Body of pancreas (tissue), 4 donors: ENCODE measurements around the gene TMEM170B. TPM values are rescaled to one million over a fixed set of nuclear protein-coding genes. Genes with fewer than 3 reads are reported as not detected.

Experiments used
- ATAC-seq: fragments of 150-250 bp; one replicate; pipeline ENCODE4 v1.9.1; 2016
- DNase-seq, 4 donors: peaks; one replicate each; pipeline ENCODE4 v3.0.0-alpha.2; 2019
- H3K27ac ChIP-seq, 4 donors: fragments of 200-600 bp; sonication (generic); 1 replicate in 3 of 4; 2 replicates in 1 of 4; pipeline versions ENCODE4 v1.5.1 to v1.6.1; 2016 to 2019; ENCODE audit warnings: mild to moderate bottlenecking in 1 of 4, mixed read lengths in 1 of 4, moderate library complexity in 1 of 4
- H3K27me3 ChIP-seq, 2 donors: fragments of 200-600 bp; sonication (generic); one replicate each; pipeline ENCODE4 v1.6.0; 2016; ENCODE audit warnings: mild to moderate bottlenecking in 1 of 2
- H3K36me3 ChIP-seq, 2 donors: fragments of 200-600 bp; sonication (generic); replicated peaks in 1 of 2; 2 replicates each; pipeline ENCODE4 v1.5.1; 2016; ENCODE audit warnings: low read depth in 2 of 2; ENCODE audit not compliant: insufficient read depth in 1 of 2
- H3K4me1 ChIP-seq: fragments of 200-600 bp; sonication (generic); one replicate; pipeline ENCODE4 v1.6.0; 2016
- H3K4me3 ChIP-seq, 2 donors: fragments of 200-600 bp; sonication (generic); 1 replicate in 1 of 2; 2 replicates in 1 of 2; pipeline ENCODE4 v1.5.1; 2016 to 2019
- H3K9me3 ChIP-seq, 3 donors: fragments of 200-600 bp; sonication (generic); 1 replicate in 2 of 3; 2 replicates in 1 of 3; pipeline ENCODE4 v1.5.1; 2016
- CTCF ChIP-seq, 7 experiments: fragments of 450-650 bp in 4 of 7; fragments of 200-600 bp in 3 of 7; sonication (generic) in 3 of 7; IDR thresholded peaks; one replicate each; pipeline ENCODE4 v1.5.1; 2016 to 2019; ENCODE audit warnings: antibody characterized with exemption in 7 of 7
- POLR2A ChIP-seq, 3 donors: fragments of 450-650 bp; IDR thresholded peaks; one replicate each; pipeline ENCODE4 v1.6.1; 2016; ENCODE audit warnings: antibody characterized with exemption in 3 of 3, mild to moderate bottlenecking in 2 of 3
- whole genome bisulfite sequencing, 2 donors: methylation state at CpG; one replicate each; pipeline ENCODE4 v1.1.5; 2017; 5-methylcytosine and 5-hydroxymethylcytosine counted together
- intact Hi-C: fragments of 100-400 bp; cut with DNase I; formaldehyde crosslinking; loops from one replicate; pipeline ENCODE4 v1.15.1; 2023
- total RNA-seq, 2 donors: library from RNA; depleted of rRNA; stranded (reverse); fragments of >200 nt; gene quantifications; one replicate each; pipeline ENCODE4 v1.1.0, GENCODE V29; 2016

The TMEM170B gene
- total RNA-seq, 2 donors from 2014 or later, result 3.0 to 3.6 TPM

GRCh38 chr6:11589261-11589660, 51.7 kb downstream of the TMEM170B start:
- no peak for DNase-seq
- no peaks in the 10 kb centered on the region for H3K4me1 ChIP-seq
- WGBS, 2 donors, result 56 to 60% methylated on average over 3 of the region's 3 CpGs
- no peak overlapping the region for H3K4me3 ChIP-seq
- no peaks in the 10 kb centered on the region for H3K9me3 ChIP-seq
- ATAC-seq, result no peak
- no peaks in the 10 kb centered on the region for H3K27me3 ChIP-seq
- intact Hi-C loops, result no loop called here
- H3K36me3 ChIP-seq, result no peaks in the 10 kb centered on the region
- TF ChIP-seq POLR2A (IDR thresholded peaks at IDR 0.05) (no peak), CTCF (IDR thresholded peaks at IDR 0.05) (no peak)
- no peak overlapping the region for H3K27ac ChIP-seq

GRCh38 chr6:11592294-11592906, 54.9 kb downstream of the TMEM170B start:
- no peak for ATAC-seq
- intact Hi-C loops, result no loop called here
- TF ChIP-seq CTCF (IDR thresholded peaks at IDR 0.05) (no peak), POLR2A (IDR thresholded peaks at IDR 0.05) (no peak)

GRCh38 chr6:11593096-11593495, 55.5 kb downstream of the TMEM170B start:
- WGBS, 2 donors, result 90 to 93% methylated on average over 8 to 9 of the region's 9 CpGs
- Histone ChIP-seq H3K4me1 (no peaks in the 10 kb centered on the region), H3K27ac (no peak overlapping the region), H3K9me3 (no peaks in the 10 kb centered on the region), H3K36me3 (no peaks in the 10 kb centered on the region), H3K4me3 (no peak overlapping the region), H3K27me3 (no peaks in the 10 kb centered on the region)
- ATAC-seq, result no peak
- intact Hi-C loops, result no loop called here
- DNase-seq, result no peak
- TF ChIP-seq CTCF (IDR thresholded peaks at IDR 0.05) (no peak), POLR2A (IDR thresholded peaks at IDR 0.05) (no peak)

More at GRCh38 chr6:11592294-11592906, 54.9 kb downstream of the TMEM170B start:
- Histone ChIP-seq H3K36me3 (no peaks in the 10 kb centered on the region), H3K4me1 (no peaks in the 10 kb centered on the region), H3K4me3 (no peak overlapping the region), H3K9me3 (no peaks in the 10 kb centered on the region), H3K27me3 (no peaks in the 10 kb centered on the region), H3K27ac (no peak overlapping the region)
- DNase-seq, result no peak
- 47 to 55% methylated on average over 8 of the region's 8 CpGs for WGBS, 2 donors

GRCh38 chr6:11595903-11596302, 58.4 kb downstream of the TMEM170B start:
- no peak overlapping the region for H3K4me3 ChIP-seq
- no peaks in the 10 kb centered on the region for H3K27me3 ChIP-seq
- no peaks in the 10 kb centered on the region for H3K4me1 ChIP-seq
- no peaks in the 10 kb centered on the region for H3K9me3 ChIP-seq
- ATAC-seq, result no peak
- intact Hi-C loops, result no loop called here
- TF ChIP-seq CTCF (IDR thresholded peaks at IDR 0.05), result no peak
- TF ChIP-seq POLR2A (IDR thresholded peaks at IDR 0.05), result no peak
- WGBS, 2 donors, result 75 to 84% methylated on average over 4 of the region's 4 CpGs
- no peak overlapping the region for H3K27ac ChIP-seq
- no peaks in the 10 kb centered on the region for H3K36me3 ChIP-seq
- no peak for DNase-seq

- H3K36me3 ChIP-seq, result no peaks in the 10 kb centered on the region
- no peaks in the 10 kb centered on the region for H3K4me1 ChIP-seq
- H3K9me3 ChIP-seq, result no peaks in the 10 kb centered on the region
- TF ChIP-seq POLR2A (IDR thresholded peaks at IDR 0.05) (no peak), CTCF (IDR thresholded peaks at IDR 0.05) (no peak)
- H3K4me3 ChIP-seq, result no peak overlapping the region
- ATAC-seq, result no peak
- no peak overlapping the region for H3K27ac ChIP-seq
- H3K27me3 ChIP-seq, result no peaks in the 10 kb centered on the region
- no peak for DNase-seq
- 79 to 85% methylated on average over 8 of the region's 8 CpGs for WGBS, 2 donors
- intact Hi-C loops, result no loop called here
Measured at GRCh38 chr6:11596640-11597237, 59.2 kb downstream of the TMEM170B start.
